ENCODE results near the gene ZNF831.

DNA sequence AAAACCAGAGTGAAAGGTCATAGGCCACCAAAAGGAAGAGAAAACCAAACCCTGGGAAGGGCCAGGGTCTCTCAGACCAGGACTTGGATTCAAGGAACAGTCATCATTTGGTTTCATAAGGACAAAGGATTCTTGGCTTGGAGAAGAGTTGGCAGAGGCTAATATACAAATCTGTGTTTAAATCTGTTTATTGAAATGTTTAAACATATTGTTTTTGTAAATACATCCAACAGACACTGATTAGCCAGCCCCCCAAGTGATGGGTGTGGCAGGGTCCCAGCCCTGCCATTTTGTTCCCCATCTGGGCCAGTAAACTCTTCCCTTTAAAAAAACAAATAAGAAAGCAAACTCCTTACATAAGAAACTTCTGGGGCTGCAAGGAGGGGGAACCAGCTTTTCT, 6.1 kb upstream of the ZNF831 start:
- TF ChIP-seq, protein P1, sequence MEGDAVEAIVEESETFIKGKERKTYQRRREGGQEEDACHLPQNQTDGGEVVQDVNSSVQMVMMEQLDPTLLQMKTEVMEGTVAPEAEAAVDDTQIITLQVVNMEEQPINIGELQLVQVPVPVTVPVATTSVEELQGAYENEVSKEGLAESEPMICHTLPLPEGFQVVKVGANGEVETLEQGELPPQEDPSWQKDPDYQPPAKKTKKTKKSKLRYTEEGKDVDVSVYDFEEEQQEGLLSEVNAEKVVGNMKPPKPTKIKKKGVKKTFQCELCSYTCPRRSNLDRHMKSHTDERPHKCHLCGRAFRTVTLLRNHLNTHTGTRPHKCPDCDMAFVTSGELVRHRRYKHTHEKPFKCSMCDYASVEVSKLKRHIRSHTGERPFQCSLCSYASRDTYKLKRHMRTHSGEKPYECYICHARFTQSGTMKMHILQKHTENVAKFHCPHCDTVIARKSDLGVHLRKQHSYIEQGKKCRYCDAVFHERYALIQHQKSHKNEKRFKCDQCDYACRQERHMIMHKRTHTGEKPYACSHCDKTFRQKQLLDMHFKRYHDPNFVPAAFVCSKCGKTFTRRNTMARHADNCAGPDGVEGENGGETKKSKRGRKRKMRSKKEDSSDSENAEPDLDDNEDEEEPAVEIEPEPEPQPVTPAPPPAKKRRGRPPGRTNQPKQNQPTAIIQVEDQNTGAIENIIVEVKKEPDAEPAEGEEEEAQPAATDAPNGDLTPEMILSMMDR (IDR thresholded peaks at IDR 0.05), result no peak
- no peak for TF ChIP-seq POLR2A (IDR thresholded peaks at IDR 0.05)

Measured in thyroid gland (tissue), 4 donors.